Tibial nerve (tissue), 4 donors: ENCODE results near the gene CAP1.

Source experiments
- EP300 ChIP-seq, 2 donors: sonication (generic); formaldehyde crosslinking; IDR thresholded peaks; one replicate each; pipeline ENCODE4 v1.6.1; 2017; ENCODE audit warnings: antibody characterized with exemption in 2 of 2, mild to moderate bottlenecking in 1 of 2
- POLR2A ChIP-seq, 2 donors: fragments of 450-650 bp; IDR thresholded peaks; one replicate each; pipeline ENCODE4 v1.6.1; 2017; ENCODE audit warnings: antibody characterized with exemption in 2 of 2, mild to moderate bottlenecking in 2 of 2, moderate library complexity in 2 of 2
- TF ChIP-seq, protein P1 (sequence below), 5 experiments: fragments of 200-600 bp in 3 of 5; fragments of 450-650 bp in 2 of 5; sonication (generic) in 3 of 5; IDR thresholded peaks; one replicate each; pipeline ENCODE4 v1.5.1; 2016 to 2019; ENCODE audit warnings: antibody characterized with exemption in 5 of 5, mild to moderate bottlenecking in 3 of 5, moderate library complexity in 2 of 5

GRCh38 chr1:40079774-40080400, 39.4 kb downstream of the CAP1 start:
- TF ChIP-seq, protein P1, sequence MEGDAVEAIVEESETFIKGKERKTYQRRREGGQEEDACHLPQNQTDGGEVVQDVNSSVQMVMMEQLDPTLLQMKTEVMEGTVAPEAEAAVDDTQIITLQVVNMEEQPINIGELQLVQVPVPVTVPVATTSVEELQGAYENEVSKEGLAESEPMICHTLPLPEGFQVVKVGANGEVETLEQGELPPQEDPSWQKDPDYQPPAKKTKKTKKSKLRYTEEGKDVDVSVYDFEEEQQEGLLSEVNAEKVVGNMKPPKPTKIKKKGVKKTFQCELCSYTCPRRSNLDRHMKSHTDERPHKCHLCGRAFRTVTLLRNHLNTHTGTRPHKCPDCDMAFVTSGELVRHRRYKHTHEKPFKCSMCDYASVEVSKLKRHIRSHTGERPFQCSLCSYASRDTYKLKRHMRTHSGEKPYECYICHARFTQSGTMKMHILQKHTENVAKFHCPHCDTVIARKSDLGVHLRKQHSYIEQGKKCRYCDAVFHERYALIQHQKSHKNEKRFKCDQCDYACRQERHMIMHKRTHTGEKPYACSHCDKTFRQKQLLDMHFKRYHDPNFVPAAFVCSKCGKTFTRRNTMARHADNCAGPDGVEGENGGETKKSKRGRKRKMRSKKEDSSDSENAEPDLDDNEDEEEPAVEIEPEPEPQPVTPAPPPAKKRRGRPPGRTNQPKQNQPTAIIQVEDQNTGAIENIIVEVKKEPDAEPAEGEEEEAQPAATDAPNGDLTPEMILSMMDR (IDR thresholded peaks at IDR 0.05): no peak
- TF ChIP-seq POLR2A (IDR thresholded peaks at IDR 0.05) (no peak), EP300 (IDR thresholded peaks at IDR 0.05) (peak in 1 of 2 donors; percentile 7)
